Thymus (tissue), 11 donors: Measurements from ENCODE around the gene TNS3. TPM values are rescaled to one million over a fixed set of nuclear protein-coding genes. Genes with fewer than 3 reads are reported as not detected.

Experiments
- DNase-seq, 9 donors: peaks; one replicate each; pipeline ENCODE4 v3.0.0-alpha.2; 2013; ENCODE audit warnings: low spot score in 9 of 9, low read depth in 6 of 9, missing footprints in 1 of 9
- H3K27ac ChIP-seq, 2 donors: one replicate each; pipeline ENCODE4 v1.5.1; 2013; ENCODE audit warnings: control low read depth in 1 of 2, low read depth in 1 of 2, low read length in 1 of 2, mild to moderate bottlenecking in 1 of 2, moderate library complexity in 1 of 2
- H3K27me3 ChIP-seq, 2 donors: one replicate each; pipeline ENCODE4 v1.5.1; 2013; ENCODE audit warnings: low read length in 1 of 2; ENCODE audit not compliant: control insufficient read depth in 2 of 2, insufficient read depth in 1 of 2
- H3K36me3 ChIP-seq, 2 donors: one replicate each; pipeline ENCODE4 v1.5.1; 2013; ENCODE audit warnings: low read length in 1 of 2, mild to moderate bottlenecking in 1 of 2, moderate library complexity in 1 of 2; ENCODE audit not compliant: control insufficient read depth in 2 of 2, insufficient read depth in 2 of 2
- H3K4me1 ChIP-seq, 2 donors: one replicate each; pipeline ENCODE4 v1.5.1; 2013; ENCODE audit warnings: low read length in 2 of 2; ENCODE audit not compliant: control insufficient read depth in 2 of 2, insufficient read depth in 2 of 2
- H3K4me3 ChIP-seq, 2 donors: one replicate each; pipeline ENCODE4 v1.5.1; 2013; ENCODE audit warnings: low read length in 2 of 2, control low read depth in 1 of 2, mild to moderate bottlenecking in 1 of 2
- H3K9me3 ChIP-seq, 2 donors: one replicate each; pipeline ENCODE4 v1.5.1; 2013; ENCODE audit warnings: low read length in 1 of 2, mild to moderate bottlenecking in 1 of 2; ENCODE audit not compliant: control insufficient read depth in 2 of 2, insufficient read depth in 1 of 2
- WGBS: extraction: QIAGEN DNeasy Blood & Tissue Kit; methylation state at CpG from one replicate; pipeline ENCODE4 v1.1.7; 2013; 5-methylcytosine and 5-hydroxymethylcytosine counted together
- polyA plus RNA-seq: library from polyadenylated mRNA; stranded (reverse); fragments of 200-250 nt; gene quantifications from one replicate; pipeline ENCODE4 v1.2.3, GENCODE V29; 2013
- total RNA-seq: library from RNA; stranded (reverse); fragments of 120-200 nt; gene quantifications from one replicate; pipeline ENCODE4 v1.2.4, GENCODE V29; 2013
- donor health status: healthy.

Gene TNS3
- total and polyA plus RNA-seq, 2 donors = 5.9 to 6.2 TPM

- H3K4me1 ChIP-seq = no peaks in the 10 kb centered on the region
- no peak for DNase-seq
Measured at GRCh38 chr7:47557694-47558670, 23.9 kb downstream of the TNS3 start.

GRCh38 chr7:47557317-47557693, 24.6 kb downstream of the TNS3 start:
- no peak for DNase-seq
- Histone ChIP-seq H3K4me3 (no peak overlapping the region), H3K4me1 (no peaks in the 10 kb centered on the region), H3K9me3 (no peaks in the 10 kb centered on the region), H3K27ac (no peak overlapping the region), H3K27me3 (no peaks in the 10 kb centered on the region), H3K36me3 (no peaks in the 10 kb centered on the region)
- 91% methylated on average over 4 of the region's 4 CpGs for WGBS

More at GRCh38 chr7:47557694-47558670, 23.9 kb downstream of the TNS3 start:
- Histone ChIP-seq H3K27me3 (no peaks in the 10 kb centered on the region), H3K36me3 (no peaks in the 10 kb centered on the region), H3K27ac (no peak overlapping the region), H3K9me3 (no peaks in the 10 kb centered on the region), H3K4me3 (no peak overlapping the region)
- WGBS = 93% methylated on average over 19 of the region's 19 CpGs

GRCh38 chr7:47556511-47557180, 25.3 kb downstream of the TNS3 start:
- H3K27me3 ChIP-seq = no peaks in the 10 kb centered on the region
- no peaks in the 10 kb centered on the region for H3K9me3 ChIP-seq
- H3K36me3 ChIP-seq = no peaks in the 10 kb centered on the region
- 97% methylated on average over 13 of the region's 13 CpGs for WGBS
- H3K4me3 ChIP-seq = no peak overlapping the region
- no peak overlapping the region for H3K27ac ChIP-seq
- H3K4me1 ChIP-seq = no peaks in the 10 kb centered on the region
- no peak for DNase-seq

- no peak overlapping the region for H3K27ac ChIP-seq
- no peaks in the 10 kb centered on the region for H3K9me3 ChIP-seq
- H3K27me3 ChIP-seq = no peaks in the 10 kb centered on the region
- DNase-seq = no peak
- H3K4me1 ChIP-seq = no peaks in the 10 kb centered on the region
- no peak overlapping the region for H3K4me3 ChIP-seq
- H3K36me3 ChIP-seq = no peaks in the 10 kb centered on the region
- WGBS = 97% methylated on average over 2 of the region's 2 CpGs
Measured at GRCh38 chr7:47553309-47553708, 28.6 kb downstream of the TNS3 start.

- 79% methylated on average over 3 of the region's 3 CpGs for WGBS
- no peaks in the 10 kb centered on the region for H3K9me3 ChIP-seq
- no peaks in the 10 kb centered on the region for H3K36me3 ChIP-seq
- no peak overlapping the region for H3K27ac ChIP-seq
- no peaks in the 10 kb centered on the region for H3K4me1 ChIP-seq
- H3K4me3 ChIP-seq = no peak overlapping the region
- DNase-seq = no peak
- no peaks in the 10 kb centered on the region for H3K27me3 ChIP-seq
Measured at GRCh38 chr7:47552621-47553020, 29.3 kb downstream of the TNS3 start.

DNA sequence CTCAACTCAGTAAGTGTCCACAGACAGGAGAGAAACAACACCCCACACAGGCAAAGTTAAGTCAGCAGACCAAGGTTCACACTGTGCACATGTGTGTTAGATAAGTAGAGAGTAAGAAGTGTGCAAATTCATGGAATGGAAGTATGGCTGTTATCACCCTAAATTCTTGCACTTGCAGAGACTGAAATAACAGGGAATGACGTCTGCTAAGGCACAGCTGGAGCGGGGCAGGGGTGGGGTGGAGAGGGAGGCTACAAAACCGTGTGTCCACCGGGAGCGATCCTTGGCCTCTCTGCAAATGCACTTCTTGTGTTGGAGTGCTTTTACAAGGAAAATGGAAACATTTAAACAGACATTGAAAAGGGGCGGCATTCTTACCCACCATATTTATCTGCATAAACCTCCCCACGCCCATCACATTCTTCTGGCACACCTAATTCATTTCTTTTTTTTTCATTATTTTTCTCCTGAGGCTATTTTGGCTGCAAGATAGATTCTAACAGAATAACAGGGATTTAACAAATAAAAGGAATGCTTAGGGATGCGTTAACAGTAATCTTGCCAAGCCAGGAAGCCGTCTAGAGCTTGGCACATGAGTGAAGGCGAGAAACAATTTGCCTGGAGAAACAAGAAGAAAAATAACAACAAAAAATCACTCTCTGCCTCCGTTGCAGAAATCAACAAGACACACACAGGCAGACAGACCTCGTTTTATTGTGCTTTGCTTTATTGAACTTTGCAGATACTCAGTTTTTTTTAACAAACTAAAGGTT, 30.1 kb downstream of the TNS3 start:
- no peak overlapping the region for H3K27ac ChIP-seq

GRCh38 chr7:47550788-47551470, 31.0 kb downstream of the TNS3 start:
- WGBS = 68% methylated on average over 11 of the region's 11 CpGs
- Histone ChIP-seq H3K27me3 (no peaks in the 10 kb centered on the region), H3K4me3 (no peak overlapping the region), H3K27ac (no peak overlapping the region), H3K9me3 (no peaks in the 10 kb centered on the region), H3K4me1 (no peaks in the 10 kb centered on the region), H3K36me3 (no peaks in the 10 kb centered on the region)
- DNase-seq = no peak

More for the DNA sequence above, 30.1 kb downstream of the TNS3 start:
- Histone ChIP-seq H3K27me3 (no peaks in the 10 kb centered on the region), H3K4me3 (no peak overlapping the region), H3K9me3 (no peaks in the 10 kb centered on the region), H3K36me3 (no peaks in the 10 kb centered on the region), H3K4me1 (no peaks in the 10 kb centered on the region)
- no peak for DNase-seq
- 95% methylated on average over 12 of the region's 12 CpGs for WGBS

GRCh38 chr7:47549916-47550315, 32.0 kb downstream of the TNS3 start:
- Histone ChIP-seq H3K27me3 (no peaks in the 10 kb centered on the region), H3K4me3 (no peak overlapping the region), H3K36me3 (no peaks in the 10 kb centered on the region), H3K9me3 (no peaks in the 10 kb centered on the region), H3K4me1 (no peaks in the 10 kb centered on the region), H3K27ac (no peak overlapping the region)
- 97% methylated on average over 8 of the region's 8 CpGs for WGBS
- no peak for DNase-seq
